Lower leg skin (tissue), 3 donors: ENCODE measurements around the gene CIDEB.

Source experiments
- CTCF ChIP-seq, 3 donors: fragments of 450-650 bp; IDR thresholded peaks; one replicate each; pipeline ENCODE4 v1.5.1; 2016; ENCODE audit warnings: antibody characterized with exemption in 3 of 3, mild to moderate bottlenecking in 3 of 3, moderate library complexity in 2 of 3
- POLR2A ChIP-seq, 2 donors: fragments of 450-650 bp; IDR thresholded peaks; one replicate each; pipeline ENCODE4 v1.6.1; 2016 to 2017; ENCODE audit warnings: antibody characterized with exemption in 2 of 2, mild to moderate bottlenecking in 1 of 2, moderate library complexity in 1 of 2

GRCh38 chr14:24313913-24314312, 6.1 kb upstream of the CIDEB start:
- no peak for TF ChIP-seq POLR2A (IDR thresholded peaks at IDR 0.05)
- no peak for TF ChIP-seq CTCF (IDR thresholded peaks at IDR 0.05)
